Colon (tissue), 2 donors: ENCODE results near the gene RAP1GAP.

Source experiments
- FAIRE-seq: peaks from 2 replicates; lab custom pipeline; 2012; peaks lifted over from hg19 to GRCh38; lab: Jason Lieb, UNC
- donor health status: control.
- donor health status: control.

The RAP1GAP gene

DNA sequence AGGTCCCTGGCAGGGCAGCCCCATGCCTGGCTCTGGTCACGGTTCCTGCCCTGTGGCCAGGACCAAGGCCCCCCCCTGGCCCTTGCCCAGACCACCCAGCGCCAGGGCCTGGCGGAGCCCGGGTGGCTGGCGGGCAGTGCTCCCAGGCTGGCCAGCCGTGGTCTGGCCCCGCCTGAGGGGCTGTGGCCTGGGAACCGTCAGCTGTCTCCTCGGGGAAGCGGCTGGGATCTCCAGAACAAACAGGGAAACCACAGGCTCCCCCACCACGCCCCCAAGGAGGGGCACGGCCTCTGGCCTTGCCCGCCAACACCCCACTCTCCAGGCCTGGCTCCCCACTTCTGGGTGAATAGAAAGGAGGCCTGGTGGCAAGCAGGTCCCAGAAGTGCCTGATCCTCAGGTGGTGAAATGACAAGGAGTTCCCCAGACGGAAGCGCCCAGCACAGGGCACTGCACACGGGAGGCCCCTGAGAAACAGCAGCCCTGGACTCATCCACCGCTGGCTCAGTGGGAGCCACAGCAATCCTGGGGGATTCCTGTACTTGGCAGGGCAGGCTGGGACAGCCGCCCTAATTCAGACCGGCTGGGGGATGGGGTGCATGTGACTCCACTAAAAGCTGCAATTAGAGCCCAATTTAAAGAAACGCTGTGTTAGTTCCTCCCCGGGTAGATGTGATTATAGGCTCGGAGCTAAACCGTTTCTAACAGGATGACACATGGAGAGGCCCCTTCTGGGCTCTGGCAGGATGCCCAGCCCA, 78.9 kb downstream of the RAP1GAP start:
- FAIRE-seq = no peak

DNA sequence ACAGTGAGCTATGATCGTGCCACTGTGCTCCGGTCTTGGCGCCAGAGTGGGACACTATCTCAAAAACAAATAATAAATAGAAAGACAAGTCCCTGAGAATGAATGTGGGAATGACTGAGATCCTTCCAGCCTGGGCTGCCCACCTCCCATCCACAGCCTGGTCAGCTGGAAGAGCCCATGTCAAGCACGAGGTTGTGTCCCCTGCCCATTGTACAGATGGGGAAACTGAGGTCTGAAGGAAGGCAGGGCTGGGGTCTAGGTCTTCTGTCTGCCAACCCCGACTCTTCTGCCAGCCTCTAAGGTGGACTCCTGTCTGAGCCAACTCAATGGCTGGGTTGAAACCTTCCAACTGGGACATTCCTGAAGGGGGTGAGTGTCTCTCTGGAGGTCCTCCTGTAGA, 79.5 kb downstream of the RAP1GAP start:
- no peak for FAIRE-seq

DNA sequence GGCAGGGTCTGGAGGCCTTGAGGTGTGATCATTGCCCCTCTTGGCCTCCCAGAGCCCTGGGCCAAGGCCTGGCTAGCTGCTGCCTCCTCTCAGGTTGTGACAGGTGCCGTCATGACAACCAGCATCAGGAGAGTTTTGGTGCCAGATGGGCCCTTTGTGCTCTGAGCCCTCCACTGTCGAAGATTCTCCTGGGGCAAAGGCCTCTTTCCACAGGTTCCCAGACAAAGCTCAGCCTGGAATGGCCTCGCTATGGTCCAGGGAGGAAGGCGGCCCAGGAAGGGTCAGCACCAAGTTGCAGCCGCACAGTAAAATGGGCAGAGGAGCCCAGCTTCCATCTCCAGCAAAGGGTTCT, 81.6 kb downstream of the RAP1GAP start:
- no peak for FAIRE-seq

DNA sequence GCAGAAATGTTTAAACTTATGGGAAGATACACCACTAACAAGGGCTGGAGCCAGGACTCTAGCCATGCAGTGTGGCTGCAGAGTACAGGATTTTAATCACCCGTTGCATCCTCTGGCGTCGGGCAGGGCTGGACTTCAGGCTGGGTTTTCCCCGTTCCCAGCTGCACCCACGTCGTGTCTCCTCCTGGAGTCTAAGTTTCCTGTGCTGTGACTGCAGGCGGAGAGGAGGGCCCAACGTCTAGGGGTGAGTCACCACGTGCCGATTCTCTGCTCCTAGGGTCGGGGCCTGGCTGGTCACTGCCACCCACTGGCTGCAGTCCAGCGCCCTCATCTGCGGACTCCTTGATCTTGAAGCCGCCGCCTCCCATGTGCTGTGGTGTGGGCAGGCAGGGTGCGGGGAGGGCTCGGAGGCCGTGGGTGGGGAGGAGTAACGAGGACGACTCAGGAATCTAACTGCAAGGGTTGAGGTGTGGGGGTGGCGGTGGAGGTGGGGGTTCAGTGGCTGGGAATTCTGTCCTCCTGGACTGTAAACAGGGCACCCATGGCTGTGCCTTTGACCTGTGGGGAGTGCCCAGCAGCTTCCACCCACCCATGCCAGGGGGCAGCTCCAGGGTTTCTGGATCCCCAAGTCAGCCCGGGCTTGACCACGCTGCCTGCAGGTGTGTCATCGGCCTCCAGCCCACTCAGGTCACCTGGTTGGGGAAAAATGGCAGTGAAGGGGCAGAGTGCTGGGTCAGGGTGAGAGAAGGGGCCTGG, 82.1 kb downstream of the RAP1GAP start:
- FAIRE-seq = no peak

DNA sequence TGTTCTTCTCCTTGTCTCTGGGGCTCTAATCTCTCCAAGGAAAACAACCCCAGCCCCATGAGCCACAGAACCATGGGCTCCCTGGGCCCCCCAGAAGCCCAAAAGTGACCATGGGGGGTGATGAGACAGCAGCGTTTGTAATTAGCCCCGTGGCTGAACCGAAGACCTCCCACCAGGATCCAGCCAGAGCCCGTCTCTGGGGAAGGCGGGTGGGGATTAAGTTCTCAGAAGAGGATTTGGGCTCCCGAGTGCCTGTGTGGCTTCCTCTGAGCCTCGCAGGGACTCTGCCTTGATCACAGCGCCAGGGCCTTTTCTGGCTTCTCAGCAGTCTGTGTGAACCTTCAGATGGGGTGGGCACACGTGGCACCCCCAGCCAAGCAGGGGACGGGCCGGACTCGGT, 82.9 kb downstream of the RAP1GAP start:
- FAIRE-seq = no peak

DNA sequence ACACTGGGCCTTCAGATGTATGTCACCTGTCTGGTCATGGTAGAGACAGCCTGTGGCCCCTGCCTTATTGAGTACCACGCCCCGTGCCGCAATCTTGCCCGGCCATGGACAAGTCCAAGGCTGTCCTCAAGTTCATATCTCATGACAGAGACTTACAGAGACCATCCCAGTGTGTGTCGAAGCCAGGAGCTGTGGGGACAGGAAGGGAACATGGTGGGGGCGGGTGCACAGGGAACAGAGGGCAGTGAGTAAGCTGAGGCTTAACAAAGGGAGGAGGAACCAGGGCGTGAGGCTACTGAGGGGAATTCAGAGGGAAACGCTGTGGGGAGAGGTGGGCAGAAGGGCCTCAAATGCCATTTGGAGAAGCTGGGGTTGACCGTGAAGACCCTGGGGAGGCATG, 84.1 kb downstream of the RAP1GAP start:
- no peak for FAIRE-seq

DNA sequence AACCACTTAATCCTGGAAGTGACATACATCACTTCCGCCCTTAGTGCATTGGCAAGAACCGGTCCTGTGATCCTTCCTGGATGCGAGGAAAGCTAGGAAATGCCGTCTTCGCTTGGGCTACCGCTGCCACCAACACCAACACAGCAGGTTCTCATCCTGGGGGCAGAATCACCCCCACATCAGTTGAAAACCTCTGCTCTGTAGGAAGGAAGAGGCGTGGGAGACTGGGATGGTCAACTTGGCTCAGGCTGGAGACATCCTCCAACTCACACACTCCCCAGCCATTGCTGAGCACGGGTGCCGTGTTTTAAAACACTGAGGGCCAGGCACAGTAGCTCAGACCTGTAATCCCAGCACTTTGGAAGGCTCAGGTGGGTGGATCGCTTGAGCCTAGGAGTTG, 85.1 kb downstream of the RAP1GAP start:
- no peak for FAIRE-seq

DNA sequence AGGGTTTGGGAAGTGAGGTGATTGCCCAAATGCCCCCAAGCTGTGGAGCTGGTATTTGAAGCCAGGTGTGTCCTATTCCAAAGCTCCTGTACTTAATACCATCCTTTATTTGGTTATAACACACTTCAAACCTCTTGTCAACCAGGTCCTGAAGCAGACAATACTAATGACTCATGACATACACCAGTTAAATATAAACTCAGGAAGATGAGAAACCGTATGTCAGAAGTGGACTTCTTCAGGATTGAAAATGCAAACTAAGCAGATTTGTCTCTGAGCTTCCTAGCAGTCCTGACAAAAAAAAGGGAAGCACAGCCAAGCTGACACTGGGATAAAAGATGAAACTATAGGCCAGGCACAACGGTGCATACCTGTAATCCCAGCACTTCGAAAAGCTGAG, 89.4 kb downstream of the RAP1GAP start:
- FAIRE-seq = no peak

DNA sequence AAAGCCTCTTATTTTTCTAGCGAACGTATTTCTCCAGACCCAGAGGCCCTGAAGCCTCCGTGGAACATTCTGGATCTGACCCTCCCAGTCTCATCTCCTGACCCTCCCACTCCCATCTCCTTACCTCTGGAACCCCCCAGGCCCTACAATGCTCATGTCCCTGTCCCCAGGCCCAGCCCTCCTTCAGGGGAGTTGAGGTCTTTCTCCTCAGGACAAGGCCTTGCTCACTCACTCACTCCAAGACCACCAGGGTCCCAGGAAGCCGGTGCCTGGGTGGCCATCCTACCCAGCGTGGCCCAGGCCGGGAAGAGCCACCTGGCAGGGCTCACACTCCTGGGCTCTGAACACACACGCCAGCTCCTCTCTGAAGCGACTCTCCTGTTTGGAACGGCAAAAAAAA, 91.2 kb downstream of the RAP1GAP start:
- FAIRE-seq = no peak

DNA sequence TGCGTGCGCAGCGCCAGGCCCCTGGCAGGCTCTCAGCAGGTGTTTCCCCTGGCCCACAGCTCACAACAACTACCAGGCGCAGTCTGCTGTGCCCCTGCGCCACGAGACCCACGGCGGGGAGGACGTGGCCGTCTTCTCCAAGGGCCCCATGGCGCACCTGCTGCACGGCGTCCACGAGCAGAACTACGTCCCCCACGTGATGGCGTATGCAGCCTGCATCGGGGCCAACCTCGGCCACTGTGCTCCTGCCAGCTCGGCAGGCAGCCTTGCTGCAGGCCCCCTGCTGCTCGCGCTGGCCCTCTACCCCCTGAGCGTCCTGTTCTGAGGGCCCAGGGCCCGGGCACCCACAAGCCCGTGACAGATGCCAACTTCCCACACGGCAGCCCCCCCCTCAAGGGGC, 91.8 kb downstream of the RAP1GAP start:
- FAIRE-seq = no peak

DNA sequence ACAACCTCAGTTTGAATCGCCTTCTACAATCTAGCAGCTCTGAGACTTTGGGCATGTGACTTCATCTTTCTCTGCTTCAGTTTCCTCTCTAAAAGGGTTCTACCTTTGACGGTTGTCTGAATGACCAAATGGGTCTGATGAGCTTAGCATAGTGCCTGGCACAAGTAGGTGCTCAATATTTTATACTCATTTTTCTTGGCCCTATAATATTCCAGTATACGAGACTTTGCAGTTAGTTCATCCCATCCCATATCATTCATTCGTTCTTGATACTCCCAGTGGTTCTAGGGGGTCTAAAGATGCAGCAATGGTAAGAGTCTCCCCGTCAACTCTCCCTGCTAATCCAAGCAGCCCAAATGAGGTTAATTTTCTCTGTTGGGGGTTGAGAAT, 92.4 kb downstream of the RAP1GAP start:
- no peak for FAIRE-seq

DNA sequence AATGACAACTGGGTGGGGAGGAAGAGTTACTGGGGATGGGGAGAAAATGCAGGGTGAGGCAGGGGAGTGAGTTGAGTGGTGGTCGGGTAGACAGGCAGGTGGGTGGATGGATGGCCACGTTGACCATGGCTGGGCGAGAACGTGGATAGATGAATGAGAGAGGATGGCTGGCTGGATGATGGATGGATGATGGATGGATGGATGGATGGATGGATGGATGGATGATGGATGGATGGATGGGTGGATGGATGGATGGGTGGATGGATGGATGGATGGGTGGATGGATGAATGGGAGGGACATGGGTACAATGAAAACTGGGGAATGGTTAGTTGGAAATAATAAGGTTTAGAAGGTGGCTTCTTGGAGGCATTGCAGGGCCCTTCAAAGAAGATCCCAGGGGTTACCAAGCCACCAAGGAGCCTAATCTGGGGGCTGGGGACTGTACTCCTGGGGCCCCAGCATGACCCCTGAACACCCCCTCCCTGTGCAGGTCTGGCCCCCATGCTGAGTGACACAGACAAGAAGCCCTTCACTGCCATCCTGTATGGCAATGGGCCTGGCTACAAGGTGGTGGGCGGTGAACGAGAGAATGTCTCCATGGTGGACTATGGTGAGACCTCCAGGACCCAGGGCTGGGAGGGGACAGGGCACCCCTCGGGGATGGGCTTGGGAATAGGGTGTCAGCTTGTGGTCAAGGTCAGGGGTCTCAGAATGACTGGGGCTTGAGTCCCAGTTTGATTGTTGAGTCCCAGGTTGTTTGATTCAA, 92.9 kb downstream of the RAP1GAP start:
- FAIRE-seq = no peak

DNA sequence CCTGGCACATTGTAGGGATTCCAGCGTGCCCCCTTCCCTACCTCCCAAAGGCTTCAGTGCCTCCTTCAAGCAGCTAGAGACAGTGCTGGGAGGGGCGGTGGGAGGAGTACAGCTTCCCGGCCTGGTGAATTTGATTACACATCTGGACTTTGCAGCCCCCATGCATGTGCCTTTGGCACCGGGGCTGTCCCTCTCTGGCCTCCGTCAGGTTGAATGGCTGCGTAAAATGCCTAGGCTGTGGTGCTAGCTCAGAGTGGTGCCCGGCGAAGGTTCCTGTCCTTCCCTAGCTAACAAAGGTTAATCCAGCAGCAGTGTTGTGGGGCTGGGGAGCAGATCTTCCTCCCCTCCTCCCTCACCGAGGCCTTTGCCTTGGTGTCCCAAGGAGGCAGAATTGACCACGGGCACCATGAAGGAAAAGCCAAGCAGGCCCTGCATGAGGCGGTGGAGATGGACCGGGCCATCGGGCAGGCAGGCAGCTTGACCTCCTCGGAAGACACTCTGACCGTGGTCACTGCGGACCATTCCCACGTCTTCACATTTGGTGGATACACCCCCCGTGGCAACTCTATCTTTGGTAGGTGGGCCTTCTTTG, 93.7 kb downstream of the RAP1GAP start:
- no peak for FAIRE-seq

DNA sequence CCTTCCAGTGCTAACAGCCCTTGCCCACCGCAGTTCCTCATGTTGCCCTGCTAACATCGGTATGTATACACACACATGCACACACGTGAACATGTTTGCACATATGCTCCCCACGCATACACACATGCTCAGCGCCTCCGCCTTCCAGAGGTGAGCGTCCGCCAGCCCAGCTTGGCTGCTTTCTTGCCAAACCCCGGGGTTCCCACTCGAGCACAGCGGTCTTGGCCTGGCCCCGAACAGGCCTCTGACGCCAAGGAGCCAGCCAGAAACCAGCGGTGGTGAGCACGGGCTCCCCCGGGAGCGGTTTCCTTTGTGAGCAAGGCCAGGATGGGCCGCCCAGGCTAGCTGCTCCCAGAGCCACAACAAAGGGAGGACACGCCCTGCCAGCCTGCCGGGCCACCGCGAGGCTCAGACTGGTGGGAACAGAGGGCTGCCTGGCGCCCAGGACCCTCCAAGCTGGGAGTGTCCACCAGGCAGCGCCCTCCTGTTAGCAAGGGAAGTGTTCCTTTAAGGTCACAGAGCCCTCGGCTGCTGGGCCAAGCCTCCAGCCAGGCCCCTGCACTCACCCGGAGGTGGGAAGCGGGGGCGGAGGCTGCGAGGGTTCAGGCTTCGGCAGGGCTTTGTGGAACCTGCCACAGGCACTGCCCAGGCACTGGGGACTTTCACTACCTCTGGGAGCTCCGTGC, 94.5 kb downstream of the RAP1GAP start:
- no peak for FAIRE-seq

DNA sequence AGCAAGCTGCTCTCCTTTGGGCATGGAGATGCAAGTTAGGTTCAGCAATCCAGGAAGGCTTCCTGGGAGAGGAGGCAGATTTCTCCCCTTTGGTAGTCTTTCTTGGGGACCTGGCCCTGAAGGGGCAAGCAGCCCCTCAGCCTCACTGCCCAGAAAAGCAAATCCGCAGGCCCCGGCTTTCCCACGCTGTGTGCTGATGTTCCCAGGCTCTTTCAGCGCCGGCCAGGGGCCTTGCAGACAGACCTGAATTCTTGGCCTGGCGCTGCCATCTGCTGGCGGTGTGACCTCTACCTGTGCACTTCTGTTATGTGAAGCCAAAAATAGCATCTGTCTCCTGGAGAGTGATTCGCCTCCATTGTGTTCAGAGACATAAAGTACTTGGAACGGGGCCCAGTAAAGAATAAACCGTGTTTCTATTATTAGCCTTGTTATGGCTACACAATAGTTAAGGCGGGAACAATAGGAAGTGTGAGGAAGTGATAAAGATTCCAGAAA, 95.1 kb downstream of the RAP1GAP start:
- FAIRE-seq = no peak

DNA sequence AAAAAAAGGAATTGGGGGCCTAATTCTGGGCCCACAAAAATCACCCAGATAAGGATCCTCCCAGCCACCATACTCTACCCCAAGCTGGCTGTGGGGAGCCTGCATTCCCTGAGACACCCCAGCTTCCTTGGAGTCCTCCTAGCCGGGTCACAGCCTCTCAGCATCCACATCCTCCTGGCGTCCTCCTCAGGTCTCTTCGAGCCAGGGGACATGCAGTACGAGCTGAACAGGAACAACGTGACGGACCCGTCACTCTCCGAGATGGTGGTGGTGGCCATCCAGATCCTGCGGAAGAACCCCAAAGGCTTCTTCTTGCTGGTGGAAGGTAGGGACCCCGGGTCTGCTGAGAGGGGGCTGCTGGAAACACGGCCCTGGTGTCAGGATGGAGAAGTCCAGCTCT, 95.7 kb downstream of the RAP1GAP start:
- FAIRE-seq = no peak

DNA sequence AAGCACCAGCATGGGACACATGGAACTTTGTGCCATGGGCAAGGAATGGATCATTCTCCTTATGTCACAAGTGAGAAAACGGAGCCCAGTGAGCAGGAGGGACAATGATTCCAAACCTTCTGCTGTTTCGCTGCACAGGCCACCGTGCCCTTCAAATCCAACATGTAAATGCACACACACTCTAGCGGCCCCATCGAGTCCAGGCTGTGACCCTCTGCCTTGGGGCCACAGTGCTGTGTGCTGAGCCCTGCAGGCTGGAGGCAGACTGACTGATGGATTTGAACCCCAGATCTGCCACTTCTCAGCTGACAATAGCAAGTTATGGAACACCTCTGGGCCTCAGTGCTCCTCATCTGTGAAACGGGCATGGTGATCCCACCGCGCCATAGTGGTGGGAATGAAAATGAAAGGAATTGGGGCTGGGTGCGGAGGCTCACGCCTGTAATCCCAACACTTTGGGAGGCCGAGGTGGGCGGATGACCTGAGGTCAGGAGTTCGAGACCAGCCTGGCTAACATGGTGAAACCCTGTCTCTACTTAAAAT, 96.4 kb downstream of the RAP1GAP start:
- FAIRE-seq = no peak

DNA sequence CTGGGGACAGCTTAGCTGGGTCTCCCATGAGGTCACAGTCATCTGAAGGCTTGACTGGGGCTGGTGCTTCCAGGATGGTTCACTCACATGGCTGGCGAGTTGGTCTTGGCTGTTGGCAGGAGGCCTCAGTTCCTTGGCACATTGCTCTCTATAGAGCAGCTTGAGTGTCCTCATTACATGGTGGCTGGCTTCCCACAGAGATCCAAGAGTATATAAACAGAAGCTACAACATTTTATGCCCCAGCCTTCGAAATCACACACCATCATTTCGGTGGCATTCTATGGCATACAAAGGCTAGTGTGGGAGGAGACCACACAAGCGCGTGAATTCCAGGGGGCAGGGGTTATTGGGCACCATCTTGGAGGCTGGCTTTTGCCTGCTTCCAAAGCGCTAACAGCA, 96.9 kb downstream of the RAP1GAP start:
- FAIRE-seq = no peak

DNA sequence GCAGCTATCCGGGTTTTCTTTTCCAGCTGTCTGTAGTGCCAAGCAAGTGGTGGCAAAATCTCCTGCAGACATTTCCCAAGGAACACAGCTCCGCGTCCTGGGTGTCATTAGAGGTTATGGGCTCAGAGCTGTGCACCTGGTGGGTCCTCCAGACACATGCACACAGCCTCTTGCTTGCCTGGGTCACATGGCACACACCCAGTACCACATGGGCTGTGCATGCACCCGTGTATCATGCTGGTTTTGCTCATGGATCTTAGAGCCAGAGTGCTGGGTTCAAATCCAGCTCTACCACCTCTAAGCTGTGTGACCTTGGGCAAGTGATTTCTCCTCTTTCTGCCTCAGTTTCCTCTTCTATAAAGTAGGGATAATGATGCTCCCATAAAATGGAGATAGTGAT, 98.3 kb downstream of the RAP1GAP start:
- no peak for FAIRE-seq

DNA sequence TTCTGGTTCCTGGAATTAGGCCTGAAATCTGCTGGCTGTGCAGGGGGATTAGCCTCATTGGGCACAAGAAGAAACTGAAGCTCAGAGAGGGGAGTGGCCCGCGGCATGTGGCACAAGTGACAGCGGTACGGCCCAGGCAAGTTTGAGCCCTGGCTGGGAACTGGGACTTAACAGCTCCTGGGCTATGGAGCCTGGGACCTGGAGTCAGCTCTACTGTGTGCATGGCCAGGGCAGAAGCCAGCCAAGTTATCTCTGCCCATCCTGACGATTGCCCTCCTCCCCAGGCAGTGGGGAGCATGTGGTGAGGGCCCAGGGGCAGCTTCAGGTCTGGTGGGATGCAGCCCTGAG, 98.7 kb downstream of the RAP1GAP start:
- FAIRE-seq = no peak

DNA sequence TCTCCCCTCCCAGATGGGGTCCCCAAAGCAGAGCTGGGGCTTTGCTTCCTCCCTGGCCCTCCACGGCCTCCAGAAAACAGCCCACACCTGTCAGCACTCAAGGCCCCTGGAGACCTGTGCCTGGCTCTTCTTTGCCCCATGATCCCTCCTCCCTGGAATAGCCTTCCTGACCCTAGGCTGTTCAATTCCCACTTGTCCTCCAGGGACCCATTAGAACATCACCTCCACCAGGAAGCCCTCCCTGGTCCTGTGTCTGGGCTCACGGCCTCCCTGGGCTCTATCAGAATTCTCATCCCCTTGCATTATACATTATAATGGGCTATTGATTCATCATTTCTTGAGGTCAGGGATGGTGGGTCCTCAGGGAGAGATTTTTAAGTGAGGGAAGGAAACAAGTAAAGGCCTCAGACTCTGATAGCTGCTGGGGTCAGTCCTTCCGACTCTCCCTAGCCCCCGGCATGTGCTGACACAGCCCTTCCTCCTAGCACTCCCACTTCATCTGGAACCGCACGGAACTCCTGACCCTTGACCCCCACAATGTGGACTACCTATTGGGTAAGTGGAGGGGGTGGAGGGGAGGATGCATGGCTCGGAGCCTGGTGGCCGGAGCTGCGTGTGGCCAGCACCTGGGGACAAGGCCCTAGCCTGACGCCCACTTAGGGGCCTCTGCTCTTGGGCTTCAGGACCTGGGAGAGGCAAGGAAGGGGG, 99.2 kb downstream of the RAP1GAP start:
- no peak for FAIRE-seq
